Measurements from ENCODE around the gene C2orf76. TPM values are rescaled to one million over a fixed set of nuclear protein-coding genes. Genes with fewer than 3 reads are reported as not detected.

C2orf76 gene
- total RNA-seq, 1 donor from 2014 or later: 12.2 TPM

DNA sequence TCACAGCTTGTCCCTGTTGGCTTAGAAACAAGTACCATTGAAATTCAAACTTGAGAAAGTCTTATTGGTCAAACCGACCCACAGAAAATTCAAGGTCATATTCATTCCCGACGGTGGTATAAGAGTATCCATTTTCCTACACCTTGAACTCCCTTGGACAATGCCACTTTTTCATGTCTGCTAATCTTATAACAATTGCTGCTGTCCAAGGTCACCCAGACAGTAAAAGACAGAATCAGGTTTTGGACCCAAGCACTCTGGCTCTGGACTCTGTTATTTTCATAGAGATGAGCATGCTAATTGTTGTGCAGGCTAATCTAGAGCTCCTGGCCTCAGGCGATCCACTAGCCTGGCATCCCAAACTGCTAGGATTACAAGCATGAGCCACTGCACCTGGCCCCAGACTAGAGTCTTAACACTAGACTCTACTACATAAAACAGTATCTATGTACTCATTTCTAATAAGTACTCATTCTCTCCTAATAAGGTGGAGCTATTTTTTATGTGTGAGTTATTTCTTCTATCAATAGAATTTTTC lies 57.8 kb downstream of the C2orf76 start:
- no peak overlapping the region for H3K4me3 Mint-ChIP-seq
- TF ChIP-seq, protein P1, sequence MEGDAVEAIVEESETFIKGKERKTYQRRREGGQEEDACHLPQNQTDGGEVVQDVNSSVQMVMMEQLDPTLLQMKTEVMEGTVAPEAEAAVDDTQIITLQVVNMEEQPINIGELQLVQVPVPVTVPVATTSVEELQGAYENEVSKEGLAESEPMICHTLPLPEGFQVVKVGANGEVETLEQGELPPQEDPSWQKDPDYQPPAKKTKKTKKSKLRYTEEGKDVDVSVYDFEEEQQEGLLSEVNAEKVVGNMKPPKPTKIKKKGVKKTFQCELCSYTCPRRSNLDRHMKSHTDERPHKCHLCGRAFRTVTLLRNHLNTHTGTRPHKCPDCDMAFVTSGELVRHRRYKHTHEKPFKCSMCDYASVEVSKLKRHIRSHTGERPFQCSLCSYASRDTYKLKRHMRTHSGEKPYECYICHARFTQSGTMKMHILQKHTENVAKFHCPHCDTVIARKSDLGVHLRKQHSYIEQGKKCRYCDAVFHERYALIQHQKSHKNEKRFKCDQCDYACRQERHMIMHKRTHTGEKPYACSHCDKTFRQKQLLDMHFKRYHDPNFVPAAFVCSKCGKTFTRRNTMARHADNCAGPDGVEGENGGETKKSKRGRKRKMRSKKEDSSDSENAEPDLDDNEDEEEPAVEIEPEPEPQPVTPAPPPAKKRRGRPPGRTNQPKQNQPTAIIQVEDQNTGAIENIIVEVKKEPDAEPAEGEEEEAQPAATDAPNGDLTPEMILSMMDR (IDR thresholded peaks at IDR 0.05; ENCODE audit: unreplicated experiment): no peak
- no peak for DNase-seq (ENCODE audit: low spot score in 2 of 2, unreplicated experiment in 2 of 2)
- peaks cover 11% of the 10 kb centered on the region for H3K4me1 Mint-ChIP-seq
- H3K27ac Mint-ChIP-seq: no peak overlapping the region
- no peaks in the 10 kb centered on the region for H3K27me3 Mint-ChIP-seq (ENCODE audit: low read depth)
- no peaks in the 10 kb centered on the region for H3K36me3 Mint-ChIP-seq
- no peaks in the 10 kb centered on the region for H3K9me3 Mint-ChIP-seq

DNA sequence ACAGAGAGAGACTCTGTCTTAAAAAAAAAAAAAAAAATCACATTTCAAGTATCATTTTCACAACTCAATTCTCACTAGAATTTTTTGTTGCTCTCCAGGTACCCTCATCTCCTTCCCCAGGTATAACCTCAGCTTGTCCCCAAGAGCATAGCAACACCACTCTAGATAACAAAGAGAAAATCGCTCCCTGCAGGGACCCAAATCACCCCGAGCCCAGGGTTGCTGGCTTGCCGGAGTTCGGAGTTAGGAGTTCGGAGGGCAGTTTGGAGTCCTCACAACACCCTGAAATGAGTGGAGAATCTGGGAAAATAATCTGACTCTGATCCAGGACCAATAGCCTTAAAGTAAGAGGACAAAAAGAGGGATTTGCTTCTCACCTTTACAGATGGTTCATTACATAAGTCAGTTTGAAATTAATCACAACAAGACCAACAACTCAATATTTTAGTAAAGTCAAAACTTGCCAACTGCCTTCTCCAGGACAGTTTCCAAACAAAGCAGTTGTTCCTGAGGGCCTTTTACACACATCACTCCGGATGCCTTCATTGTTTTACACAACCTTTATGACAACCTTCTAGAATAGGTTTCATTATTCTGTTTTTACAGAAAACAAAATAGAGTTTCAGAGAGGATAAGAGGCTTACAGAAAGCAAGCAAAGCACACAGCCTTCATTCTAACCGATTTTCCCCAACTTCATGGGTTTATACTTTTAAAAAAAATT lies 59.1 kb downstream of the C2orf76 start:
- no peaks in the 10 kb centered on the region for H3K27me3 Mint-ChIP-seq (ENCODE audit: low read depth)
- H3K4me1 Mint-ChIP-seq: peaks cover 11% of the 10 kb centered on the region
- no peak for DNase-seq (ENCODE audit: low spot score in 2 of 2, unreplicated experiment in 2 of 2)
- no peak overlapping the region for H3K27ac Mint-ChIP-seq
- TF ChIP-seq, protein P1 (IDR thresholded peaks at IDR 0.05; ENCODE audit: unreplicated experiment): no peak
- H3K9me3 Mint-ChIP-seq: no peaks in the 10 kb centered on the region
- H3K36me3 Mint-ChIP-seq: no peaks in the 10 kb centered on the region
- H3K4me3 Mint-ChIP-seq: no peak overlapping the region

DNA sequence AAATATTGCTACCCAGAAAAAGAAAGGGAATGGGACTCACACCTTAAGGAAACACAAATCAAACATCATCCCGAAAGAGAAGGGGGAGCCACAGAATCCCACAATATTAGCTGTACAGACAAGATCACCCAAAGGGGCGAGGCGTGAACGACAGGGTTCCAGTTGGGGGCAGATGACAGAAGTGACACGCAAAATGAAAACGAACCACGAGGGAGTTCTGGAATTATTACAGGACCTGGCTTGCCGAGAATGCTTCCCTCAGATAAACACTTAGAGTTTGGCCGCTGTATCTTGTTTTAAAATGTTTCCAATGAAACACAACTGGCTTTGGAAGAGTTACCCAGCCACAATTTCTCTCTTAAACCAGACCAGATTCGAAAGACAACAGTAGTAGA lies 60.4 kb downstream of the C2orf76 start:
- DNase-seq (ENCODE audit: low spot score in 2 of 2, unreplicated experiment in 2 of 2): no peak
- H3K9me3 Mint-ChIP-seq: no peaks in the 10 kb centered on the region
- H3K27ac Mint-ChIP-seq: no peak overlapping the region
- H3K36me3 Mint-ChIP-seq: no peaks in the 10 kb centered on the region
- no peaks in the 10 kb centered on the region for H3K27me3 Mint-ChIP-seq (ENCODE audit: low read depth)
- no peak overlapping the region for H3K4me3 Mint-ChIP-seq
- H3K4me1 Mint-ChIP-seq: peaks cover 3% of the 10 kb centered on the region
- TF ChIP-seq, protein P1 (IDR thresholded peaks at IDR 0.05; ENCODE audit: unreplicated experiment): no peak

DNA sequence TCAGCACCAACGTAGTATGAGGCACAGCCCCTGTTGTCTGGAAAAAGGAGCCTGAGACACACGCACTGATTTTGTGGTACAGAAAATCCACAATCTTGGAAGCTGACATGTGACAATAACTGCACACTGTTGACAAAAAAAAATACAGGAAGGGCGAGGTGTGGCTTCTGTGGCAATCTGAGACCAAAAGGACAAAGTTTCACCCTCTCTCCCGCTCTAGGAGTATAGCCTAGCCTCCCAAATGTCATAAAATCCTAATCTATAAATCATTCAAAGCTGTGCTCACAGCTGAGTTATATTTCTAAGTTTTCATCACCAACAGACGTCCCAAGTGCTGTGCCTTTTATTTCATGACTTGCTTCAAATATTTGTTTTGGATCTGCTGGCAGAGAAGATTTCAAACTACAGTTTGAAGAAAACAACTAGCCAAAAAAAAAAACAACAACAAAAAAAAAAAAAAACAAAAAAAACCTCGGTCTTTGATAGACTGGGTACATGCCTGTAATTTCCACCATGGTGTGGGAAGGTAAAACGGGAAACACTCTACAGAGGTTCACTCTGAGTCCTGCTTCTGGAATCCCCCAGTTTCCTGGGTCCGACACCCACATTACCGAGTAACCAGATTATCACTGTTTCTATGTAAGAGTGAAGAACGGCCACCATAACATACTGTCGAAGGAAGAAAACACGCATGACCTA lies 61.0 kb downstream of the C2orf76 start:
- Mint-ChIP-seq H3K9me3 (no peaks in the 10 kb centered on the region), H3K27ac (no peak overlapping the region), H3K36me3 (no peaks in the 10 kb centered on the region), H3K27me3 (ENCODE audit: low read depth) (no peaks in the 10 kb centered on the region), H3K4me3 (no peak overlapping the region), H3K4me1 (no peaks in the 10 kb centered on the region)
- TF ChIP-seq, protein P1 (IDR thresholded peaks at IDR 0.05; ENCODE audit: unreplicated experiment): no peak
- DNase-seq (ENCODE audit: low spot score in 2 of 2, unreplicated experiment in 2 of 2): no peak

DNA sequence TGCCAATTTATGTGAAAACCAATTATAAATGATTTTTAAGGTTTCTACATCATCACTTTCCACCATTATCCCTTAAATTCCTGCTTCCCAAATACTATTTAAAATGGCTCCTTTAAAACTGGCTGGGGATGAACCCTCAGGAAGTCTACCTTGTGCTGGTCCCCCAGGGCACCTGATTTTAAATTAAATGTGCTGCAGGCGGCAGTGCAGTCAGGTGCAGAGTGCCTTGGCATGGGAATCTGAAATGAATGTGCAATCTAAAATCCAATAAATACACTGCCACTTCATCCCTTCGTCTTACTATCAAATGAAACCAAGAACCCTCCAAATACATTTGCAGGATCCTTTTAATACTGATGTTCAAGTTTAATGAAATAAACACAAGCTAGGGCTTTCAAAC lies 61.8 kb downstream of the C2orf76 start:
- Mint-ChIP-seq H3K9me3 (no peaks in the 10 kb centered on the region), H3K4me1 (no peaks in the 10 kb centered on the region), H3K27me3 (ENCODE audit: low read depth) (no peaks in the 10 kb centered on the region), H3K4me3 (no peak overlapping the region), H3K27ac (no peak overlapping the region), H3K36me3 (no peaks in the 10 kb centered on the region)
- TF ChIP-seq, protein P1 (IDR thresholded peaks at IDR 0.05; ENCODE audit: unreplicated experiment): no peak
- no peak for DNase-seq (ENCODE audit: low spot score in 2 of 2, unreplicated experiment in 2 of 2)
